ENCODE measurements around the gene B3GNT2. TPM values are rescaled to one million over a fixed set of nuclear protein-coding genes. Genes with fewer than 3 reads are reported as not detected.

The B3GNT2 gene
- total RNA-seq, 4 donors from 2014 or later = 28.1 to 41.6 (median 38.4) TPM

DNA sequence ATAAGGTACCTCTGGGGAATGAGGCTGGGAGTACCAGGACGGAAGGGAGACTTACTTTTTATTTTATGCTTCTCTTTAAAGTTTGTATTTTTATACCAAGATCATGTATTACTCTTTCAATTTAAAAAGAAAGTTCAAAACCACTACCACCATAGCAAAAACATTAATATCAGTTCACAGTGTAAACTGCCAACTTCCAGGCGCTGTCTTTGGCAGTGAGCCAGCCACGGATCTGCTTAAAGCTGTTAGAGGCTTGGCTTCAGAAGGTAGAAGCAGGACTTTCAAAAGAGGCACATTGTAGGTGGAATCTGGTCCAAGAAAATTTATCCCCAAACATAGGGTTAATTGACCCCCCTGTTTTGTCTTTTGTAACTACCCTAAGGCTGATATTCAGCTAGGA, 74.8 kb downstream of the B3GNT2 start:
- intact Hi-C loops (cut with DNase I; ENCODE audit: low total_unique reads) (no loop called here), in situ Hi-C loops (cut with MboI; ENCODE audit: low pct_ligation_motif_present in 1 of 4, low pct_unique_long_range_greater_than_20kb in 1 of 4, low sequenced_read_pairs in 3 of 4) (no loop called here)
- 0 to 9% methylated on average over 1 to 3 of the region's 3 CpGs for WGBS, 2 donors (ENCODE audit: low coverage in 1 of 2)

More for the DNA sequence above, 74.8 kb downstream of the B3GNT2 start:
- TF ChIP-seq POLR2A (IDR thresholded peaks at IDR 0.05) (no peak), POLR2AphosphoS5 (IDR thresholded peaks at IDR 0.05) (no peak), EP300 (IDR thresholded peaks at IDR 0.05; ENCODE audit: low read depth) (no peak)
- TF ChIP-seq, protein P1, sequence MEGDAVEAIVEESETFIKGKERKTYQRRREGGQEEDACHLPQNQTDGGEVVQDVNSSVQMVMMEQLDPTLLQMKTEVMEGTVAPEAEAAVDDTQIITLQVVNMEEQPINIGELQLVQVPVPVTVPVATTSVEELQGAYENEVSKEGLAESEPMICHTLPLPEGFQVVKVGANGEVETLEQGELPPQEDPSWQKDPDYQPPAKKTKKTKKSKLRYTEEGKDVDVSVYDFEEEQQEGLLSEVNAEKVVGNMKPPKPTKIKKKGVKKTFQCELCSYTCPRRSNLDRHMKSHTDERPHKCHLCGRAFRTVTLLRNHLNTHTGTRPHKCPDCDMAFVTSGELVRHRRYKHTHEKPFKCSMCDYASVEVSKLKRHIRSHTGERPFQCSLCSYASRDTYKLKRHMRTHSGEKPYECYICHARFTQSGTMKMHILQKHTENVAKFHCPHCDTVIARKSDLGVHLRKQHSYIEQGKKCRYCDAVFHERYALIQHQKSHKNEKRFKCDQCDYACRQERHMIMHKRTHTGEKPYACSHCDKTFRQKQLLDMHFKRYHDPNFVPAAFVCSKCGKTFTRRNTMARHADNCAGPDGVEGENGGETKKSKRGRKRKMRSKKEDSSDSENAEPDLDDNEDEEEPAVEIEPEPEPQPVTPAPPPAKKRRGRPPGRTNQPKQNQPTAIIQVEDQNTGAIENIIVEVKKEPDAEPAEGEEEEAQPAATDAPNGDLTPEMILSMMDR (IDR thresholded peaks at IDR 0.05) = no peak
- DNase-seq = peak; percentile 32
- H3K27ac ChIP-seq = no peak overlapping the region
- H3K36me3 ChIP-seq = no peaks in the 10 kb centered on the region
- no peaks in the 10 kb centered on the region for H3K27me3 ChIP-seq
- no peaks in the 10 kb centered on the region for H3K9me3 ChIP-seq
- H3K4me1 ChIP-seq = no peaks in the 10 kb centered on the region
- H3K4me3 ChIP-seq = no peak overlapping the region

Small RNA genes within 50 kb of the gene (small RNA-seq; reads per million reads assigned to genes)
- gene MIR5192 (0 reads per million in 4 donors), gene RN7SL51P (0 reads per million in 4 donors)
